PC-3 (cell line): Measurements from ENCODE around the gene GSTA5.

ENCODE experiments used
- CTCF ChIP-seq: fragments of 300-600 bp; sonication (generic); conservative IDR thresholded peaks from 2 replicates; pipeline ENCODE4 v1.5.1; 2017; ENCODE audit warnings: antibody characterized with exemption, low read depth, mild to moderate bottlenecking, low read length
- EZH2phosphoT487 ChIP-seq: fragments of 300-600 bp; sonication (generic); IDR thresholded peaks from 2 replicates; pipeline ENCODE4 v1.6.1; 2018; ENCODE audit warnings: mild to moderate bottlenecking, antibody characterized with exemption, low read length, borderline replicate concordance

GRCh38 chr6:52881662-52881995 lies 41.0 kb upstream of the GSTA5 start:
- TF ChIP-seq CTCF = no peak
- no peak for TF ChIP-seq EZH2phosphoT487
